ENCODE measurements around the gene CCDC187. TPM values are rescaled to one million over a fixed set of nuclear protein-coding genes. Genes with fewer than 3 reads are reported as not detected.

The CCDC187 gene
- total RNA-seq, 2 donors from 2014 or later = 0.04 to 0.09 TPM

DNA sequence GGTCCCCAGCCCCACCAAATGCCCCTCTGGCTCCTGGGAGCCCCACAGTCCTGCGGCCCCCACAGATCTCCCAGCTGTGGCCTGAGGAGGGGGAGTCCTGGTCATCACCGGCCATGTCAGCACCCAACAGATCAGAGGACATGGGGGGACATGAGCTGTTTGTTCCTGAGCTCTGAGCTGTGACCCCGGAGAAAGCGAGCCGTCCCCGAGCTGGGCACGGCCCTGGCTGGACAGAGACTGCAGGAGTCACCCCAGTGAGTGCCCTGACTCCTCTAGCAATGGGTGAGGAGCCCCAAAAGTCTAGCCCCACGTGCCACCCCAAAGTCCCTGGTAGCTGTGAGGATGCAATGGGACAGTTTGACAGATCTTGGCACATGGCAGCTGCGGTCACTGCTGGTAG is 25.7 kb downstream of the CCDC187 start:
- no peaks in the 10 kb centered on the region for H3K4me1 ChIP-seq (ENCODE audit: control insufficient read depth, insufficient read depth, low read length)
- H3K9me3 Mint-ChIP-seq = no peaks in the 10 kb centered on the region
- H3K27ac ChIP-seq (ENCODE audit: low read depth, low read length) = no peak overlapping the region
- no peak overlapping the region for H3K9ac ChIP-seq (ENCODE audit: extremely low read depth, low read length, poor library complexity, severe bottlenecking)
- no peaks in the 10 kb centered on the region for H3K9me3 ChIP-seq (ENCODE audit: control insufficient read depth, low read length)
- no peaks in the 10 kb centered on the region for H3K36me3 ChIP-seq (ENCODE audit: control insufficient read depth, insufficient read depth, low read length)
- no peak overlapping the region for H3K27ac Mint-ChIP-seq
- H3K27me3 ChIP-seq (ENCODE audit: control insufficient read depth, insufficient read depth, low read length, poor library complexity, severe bottlenecking) = no peaks in the 10 kb centered on the region
- TF ChIP-seq CTCF (conservative IDR thresholded peaks at IDR 0.05) = no peak
- H3K4me3 ChIP-seq (ENCODE audit: low read length) = no peak overlapping the region
- no peak for DNase-seq
- H3K4me3 Mint-ChIP-seq = no peak overlapping the region
- H3K4me1 Mint-ChIP-seq = no peaks in the 10 kb centered on the region
- no peaks in the 10 kb centered on the region for H3K36me3 Mint-ChIP-seq (ENCODE audit: low read depth)
- H3K27me3 Mint-ChIP-seq (ENCODE audit: insufficient read depth) = no peaks in the 10 kb centered on the region
- WGBS, 2 experiments (ENCODE audit: insufficient coverage in 1 of 2, insufficient read length in 1 of 2) = 81 to 90% methylated on average over 7 to 9 of the region's 9 CpGs

DNA sequence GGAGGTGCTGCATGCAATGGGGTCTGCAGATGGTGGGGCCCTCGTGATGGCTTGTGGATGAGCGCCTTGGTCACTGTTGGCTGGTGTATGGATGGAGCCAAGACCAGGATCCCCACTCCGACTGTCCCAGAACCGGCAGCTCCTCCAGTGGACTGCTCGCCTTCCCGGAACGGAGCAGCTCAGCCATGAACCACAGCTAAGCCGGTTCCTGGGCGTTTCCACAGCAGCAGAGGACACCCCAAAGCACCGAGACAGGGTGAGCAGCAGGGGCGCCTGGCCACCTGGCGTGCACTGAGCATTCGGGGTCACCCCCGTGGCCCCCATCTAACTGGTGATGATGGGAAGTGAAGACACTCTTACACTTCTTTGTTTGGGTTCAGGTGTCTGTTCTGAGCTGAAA is 26.1 kb downstream of the CCDC187 start:
- DNase-seq = no peak
- Mint-ChIP-seq H3K27me3 (ENCODE audit: insufficient read depth) (no peaks in the 10 kb centered on the region), H3K27ac (no peak overlapping the region), H3K9me3 (no peaks in the 10 kb centered on the region), H3K4me1 (no peaks in the 10 kb centered on the region), H3K4me3 (no peak overlapping the region), H3K36me3 (ENCODE audit: low read depth) (no peaks in the 10 kb centered on the region)
- Histone ChIP-seq H3K36me3 (ENCODE audit: control insufficient read depth, insufficient read depth, low read length) (no peaks in the 10 kb centered on the region), H3K4me1 (ENCODE audit: control insufficient read depth, insufficient read depth, low read length) (no peaks in the 10 kb centered on the region), H3K9ac (ENCODE audit: extremely low read depth, low read length, poor library complexity, severe bottlenecking) (no peak overlapping the region), H3K27ac (ENCODE audit: low read depth, low read length) (no peak overlapping the region), H3K4me3 (ENCODE audit: low read length) (no peak overlapping the region), H3K27me3 (ENCODE audit: control insufficient read depth, insufficient read depth, low read length, poor library complexity, severe bottlenecking) (no peaks in the 10 kb centered on the region), H3K9me3 (ENCODE audit: control insufficient read depth, low read length) (no peaks in the 10 kb centered on the region)
- peak; percentile 46 for TF ChIP-seq CTCF (conservative IDR thresholded peaks at IDR 0.05)
- WGBS, 2 experiments (ENCODE audit: insufficient coverage in 1 of 2, insufficient read length in 1 of 2) = 88 to 91% methylated on average over 4 to 14 of the region's 14 CpGs

DNA sequence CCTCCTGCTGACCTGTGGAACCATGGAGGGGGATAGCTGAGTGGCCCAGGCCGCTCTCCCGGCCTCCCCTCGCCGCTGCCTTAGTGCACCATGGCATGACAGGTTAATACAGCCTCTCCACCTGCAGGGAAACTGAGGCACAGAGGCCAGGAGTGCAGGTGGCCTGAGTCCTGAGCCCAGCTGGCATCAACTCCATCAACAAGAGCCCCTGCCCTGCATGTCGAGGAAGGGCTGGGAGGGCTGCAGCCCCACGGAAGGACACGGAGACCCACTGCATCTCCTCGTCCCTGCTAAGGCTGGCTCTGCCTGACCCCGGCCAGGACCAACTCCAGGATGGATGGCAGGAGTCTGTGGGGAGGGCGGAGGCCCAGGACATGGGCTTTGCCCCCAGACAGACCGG is 27.2 kb downstream of the CCDC187 start:
- DNase-seq = no peak
- Histone ChIP-seq H3K27ac (ENCODE audit: low read depth, low read length) (no peak overlapping the region), H3K27me3 (ENCODE audit: control insufficient read depth, insufficient read depth, low read length, poor library complexity, severe bottlenecking) (no peaks in the 10 kb centered on the region), H3K4me1 (ENCODE audit: control insufficient read depth, insufficient read depth, low read length) (no peaks in the 10 kb centered on the region), H3K4me3 (ENCODE audit: low read length) (no peak overlapping the region), H3K36me3 (ENCODE audit: control insufficient read depth, insufficient read depth, low read length) (no peaks in the 10 kb centered on the region), H3K9me3 (ENCODE audit: control insufficient read depth, low read length) (no peaks in the 10 kb centered on the region), H3K9ac (ENCODE audit: extremely low read depth, low read length, poor library complexity, severe bottlenecking) (no peak overlapping the region)
- Mint-ChIP-seq H3K9me3 (no peaks in the 10 kb centered on the region), H3K4me3 (no peak overlapping the region), H3K27me3 (ENCODE audit: insufficient read depth) (no peaks in the 10 kb centered on the region), H3K36me3 (ENCODE audit: low read depth) (no peaks in the 10 kb centered on the region), H3K4me1 (no peaks in the 10 kb centered on the region), H3K27ac (no peak overlapping the region)
- 87 to 95% methylated on average over 8 to 11 of the region's 11 CpGs for WGBS, 2 experiments (ENCODE audit: insufficient coverage in 1 of 2, insufficient read length in 1 of 2)
- no peak for TF ChIP-seq CTCF (conservative IDR thresholded peaks at IDR 0.05)

Data from endodermal cell (in vitro differentiated cells).